GM18498 (cell line): ENCODE results near the gene REEP6.
A peak's percentile ranks its signal among the peaks of the same experiment; 100 is the strongest.

Experiments
- ATAC-seq: cut with Tn5 transposase; IDR thresholded peaks from one replicate; pipeline ENCODE4 v1.9.1; 2021; ENCODE audit warnings: mild to moderate bottlenecking, moderate library complexity; ENCODE audit not compliant: unreplicated experiment

Gene REEP6

DNA sequence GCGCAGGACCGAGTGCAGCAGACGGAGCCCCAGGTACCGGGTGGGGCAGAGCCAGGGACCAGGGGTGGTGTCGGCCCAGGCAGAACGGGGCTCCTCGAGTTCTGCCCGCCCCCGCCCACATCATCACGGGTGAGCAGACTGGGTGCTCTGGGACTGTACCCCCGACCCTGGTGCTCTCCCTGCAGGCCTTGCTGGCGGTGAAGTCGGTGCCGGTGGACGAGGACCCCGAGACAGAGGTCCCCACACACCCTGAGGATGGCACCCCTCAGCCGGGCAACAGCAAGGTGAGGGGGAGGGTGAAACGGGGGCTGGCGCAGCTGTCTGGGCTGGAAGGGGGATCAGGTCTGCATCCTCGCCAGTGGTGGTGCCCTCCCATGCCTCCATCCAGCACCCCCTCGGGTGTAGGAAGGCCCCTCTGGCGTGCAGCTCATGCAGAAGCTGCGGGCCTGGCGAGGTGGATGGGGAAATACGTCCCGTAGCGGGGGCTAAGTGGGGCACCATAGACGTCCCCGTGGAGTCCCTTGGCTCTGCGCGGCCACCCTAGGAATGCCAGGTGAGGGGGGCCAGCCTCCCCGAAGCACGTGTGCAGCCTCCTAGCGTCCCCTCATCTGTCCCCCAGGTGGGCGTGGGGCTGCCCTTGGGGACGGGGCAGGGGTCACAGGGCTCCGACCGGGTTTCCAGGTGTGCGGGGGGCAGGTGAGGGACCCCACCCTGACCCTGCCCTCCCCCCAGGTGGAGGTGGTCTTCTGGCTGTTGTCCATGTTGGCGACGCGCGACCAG is 34.7 kb upstream of the REEP6 start:
- ATAC-seq, result no peak

DNA sequence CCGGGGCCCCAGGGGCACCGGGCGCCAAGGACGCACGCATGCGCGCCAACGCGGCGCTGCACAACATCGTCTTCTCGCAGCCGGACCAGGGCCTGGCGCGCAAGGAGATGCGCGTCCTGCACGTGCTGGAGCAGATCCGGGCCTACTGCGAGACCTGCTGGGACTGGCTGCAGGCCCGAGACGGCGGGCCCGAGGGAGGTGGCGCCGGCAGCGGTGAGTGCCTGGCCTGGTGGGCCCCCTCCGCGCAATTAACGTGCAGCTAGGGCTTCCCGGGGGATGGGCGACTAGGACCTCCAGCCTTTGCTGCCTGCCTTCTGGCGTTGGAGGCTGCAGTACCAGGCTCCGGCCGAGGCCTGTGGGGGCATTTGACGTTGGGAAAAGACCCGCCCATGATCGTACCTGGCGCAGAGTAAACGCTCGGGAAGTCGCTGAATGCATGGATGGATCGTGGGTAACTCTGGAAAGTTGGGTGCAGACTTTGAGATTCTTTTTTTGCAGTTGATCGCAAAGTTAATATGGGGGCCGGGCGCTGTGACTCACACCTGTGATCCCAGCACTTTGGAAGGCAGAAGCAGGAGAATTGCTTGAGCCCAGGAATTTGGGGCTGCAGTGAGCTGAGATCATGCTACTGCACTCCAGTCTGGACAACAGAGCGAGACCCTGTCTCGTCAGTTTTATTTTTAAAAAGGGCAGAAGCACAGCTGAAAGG is 33.8 kb upstream of the REEP6 start:
- ATAC-seq, result no peak

DNA sequence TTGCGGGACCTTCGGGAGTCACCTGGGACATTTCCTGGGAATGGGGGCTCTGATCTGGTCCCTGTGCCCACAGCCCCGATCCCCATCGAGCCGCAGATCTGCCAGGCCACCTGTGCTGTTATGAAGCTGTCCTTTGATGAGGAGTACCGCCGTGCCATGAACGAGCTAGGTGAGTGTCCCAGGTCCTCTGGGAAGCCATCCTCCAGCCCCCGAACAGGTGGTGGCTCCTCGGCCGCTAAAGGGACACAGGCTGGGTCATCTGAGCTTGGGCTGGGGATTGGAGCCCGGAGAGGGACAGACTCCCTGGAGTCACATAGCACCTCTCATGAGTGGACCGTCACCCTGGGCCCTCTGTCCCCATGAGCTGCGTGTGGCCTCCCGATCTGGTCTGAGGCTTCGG is 33.1 kb upstream of the REEP6 start:
- no peak for ATAC-seq

DNA sequence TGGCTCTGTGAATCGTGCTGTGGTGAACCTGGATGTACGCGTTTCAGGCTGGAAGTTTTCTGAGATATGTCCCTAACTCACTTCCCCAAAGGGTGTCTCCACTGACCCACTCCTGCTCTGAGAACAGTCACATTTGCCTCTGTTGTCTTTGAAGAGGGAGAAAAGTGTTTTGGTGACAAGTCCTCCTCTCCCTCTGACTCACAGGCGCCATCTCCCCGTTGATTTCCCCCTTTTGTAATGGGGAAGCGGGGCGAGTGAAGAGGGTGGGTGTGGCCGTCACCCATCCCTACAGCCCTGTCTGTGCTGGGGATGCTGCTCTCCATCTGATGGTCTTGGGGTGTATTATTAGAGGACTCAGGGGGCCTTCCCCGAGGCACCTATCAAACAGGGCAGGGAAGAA is 31.5 kb upstream of the REEP6 start:
- ATAC-seq, result no peak

DNA sequence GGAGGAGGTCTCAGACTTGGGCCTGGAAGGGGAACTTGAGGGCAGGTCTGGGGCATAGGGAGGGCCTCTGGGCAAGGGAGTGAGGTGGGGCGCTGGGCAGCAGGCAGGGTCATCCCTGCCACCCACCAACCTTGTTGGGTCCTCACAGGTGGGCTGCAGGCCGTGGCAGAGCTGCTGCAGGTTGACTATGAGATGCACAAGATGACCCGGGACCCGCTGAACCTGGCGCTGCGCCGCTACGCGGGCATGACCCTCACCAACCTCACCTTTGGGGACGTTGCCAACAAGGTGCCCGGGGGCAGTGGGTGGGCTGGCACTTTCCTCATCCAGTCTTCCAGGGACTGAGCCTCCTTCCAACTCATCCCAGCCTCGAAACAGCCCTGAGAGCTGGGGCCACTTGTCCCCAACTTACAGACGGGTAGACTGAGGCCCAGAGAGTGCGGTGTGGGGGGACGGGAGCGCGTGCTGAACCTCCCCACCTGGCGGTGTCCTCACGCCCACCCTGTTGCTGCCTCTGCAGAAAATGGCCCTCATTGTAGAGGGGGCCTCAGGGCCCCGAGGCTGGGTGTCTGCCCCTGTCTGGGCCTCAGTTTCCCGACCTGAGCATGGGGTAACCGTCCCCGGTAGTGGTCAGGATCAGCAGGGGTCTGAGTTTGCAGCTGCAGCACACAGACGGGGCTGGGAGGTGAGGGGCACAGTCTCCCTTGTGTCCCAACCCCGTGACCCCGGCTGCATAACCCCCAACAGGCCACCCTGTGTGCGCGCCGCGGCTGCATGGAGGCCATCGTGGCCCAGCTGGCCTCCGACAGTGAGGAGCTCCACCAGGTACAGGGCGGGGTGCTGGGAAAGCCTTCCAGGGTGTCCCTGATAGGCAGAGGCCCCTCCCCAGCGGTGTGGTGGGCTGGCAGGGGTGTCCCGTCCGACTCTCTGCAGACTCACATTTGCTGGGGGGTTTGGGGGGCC is 30.7 kb upstream of the REEP6 start:
- no peak for ATAC-seq

DNA sequence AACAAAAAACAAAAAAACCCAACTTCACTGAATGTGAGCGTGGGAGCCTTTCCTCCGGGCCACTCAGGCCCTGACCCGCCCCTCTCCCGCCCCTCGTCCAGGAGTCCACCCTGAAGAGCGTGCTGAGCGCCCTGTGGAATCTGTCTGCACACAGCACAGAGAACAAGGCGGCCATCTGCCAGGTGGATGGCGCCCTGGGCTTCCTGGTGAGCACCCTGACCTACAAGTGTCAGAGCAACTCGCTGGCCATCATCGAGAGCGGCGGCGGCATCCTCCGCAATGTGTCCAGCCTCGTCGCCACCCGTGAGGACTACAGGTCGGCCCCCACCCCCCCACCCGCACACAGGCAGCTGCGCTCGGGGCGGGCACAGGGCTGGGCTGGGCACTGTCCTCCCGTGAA is 29.1 kb upstream of the REEP6 start:
- no peak for ATAC-seq

DNA sequence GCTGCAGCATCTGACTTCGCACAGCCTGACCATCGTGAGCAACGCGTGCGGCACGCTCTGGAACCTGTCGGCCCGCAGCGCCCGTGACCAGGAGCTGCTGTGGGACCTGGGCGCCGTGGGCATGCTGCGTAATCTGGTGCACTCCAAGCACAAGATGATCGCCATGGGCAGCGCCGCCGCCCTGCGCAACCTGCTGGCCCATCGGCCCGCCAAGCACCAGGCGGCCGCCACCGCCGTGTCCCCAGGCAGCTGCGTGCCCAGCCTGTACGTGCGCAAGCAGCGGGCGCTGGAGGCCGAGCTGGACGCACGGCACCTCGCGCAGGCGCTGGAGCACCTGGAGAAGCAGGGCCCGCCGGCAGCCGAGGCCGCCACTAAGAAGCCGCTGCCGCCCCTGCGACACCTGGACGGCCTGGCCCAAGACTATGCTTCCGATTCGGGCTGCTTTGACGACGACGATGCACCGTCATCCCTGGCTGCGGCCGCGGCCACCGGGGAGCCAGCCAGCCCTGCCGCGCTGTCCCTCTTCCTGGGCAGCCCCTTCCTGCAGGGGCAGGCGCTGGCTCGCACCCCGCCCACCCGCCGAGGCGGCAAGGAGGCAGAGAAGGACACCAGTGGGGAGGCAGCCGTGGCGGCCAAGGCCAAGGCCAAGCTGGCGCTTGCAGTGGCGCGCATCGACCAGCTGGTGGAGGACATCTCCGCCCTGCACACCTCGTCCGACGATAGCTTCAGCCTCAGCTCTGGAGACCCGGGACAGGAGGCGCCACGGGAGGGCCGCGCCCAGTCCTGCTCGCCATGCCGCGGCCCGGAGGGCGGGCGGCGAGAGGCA is 25.6 kb upstream of the REEP6 start:
- no peak for ATAC-seq

DNA sequence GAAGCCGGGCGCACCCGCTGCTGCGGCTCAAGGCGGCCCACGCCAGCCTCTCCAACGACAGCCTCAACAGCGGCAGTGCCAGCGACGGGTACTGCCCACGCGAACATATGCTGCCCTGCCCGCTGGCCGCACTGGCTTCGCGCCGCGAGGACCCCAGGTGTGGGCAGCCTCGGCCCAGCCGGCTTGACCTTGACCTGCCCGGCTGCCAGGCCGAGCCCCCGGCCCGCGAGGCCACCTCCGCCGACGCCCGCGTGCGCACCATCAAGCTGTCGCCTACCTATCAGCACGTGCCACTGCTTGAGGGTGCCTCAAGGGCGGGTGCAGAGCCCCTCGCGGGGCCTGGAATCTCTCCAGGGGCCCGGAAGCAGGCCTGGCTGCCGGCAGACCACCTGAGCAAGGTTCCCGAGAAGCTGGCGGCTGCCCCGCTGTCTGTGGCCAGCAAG is 24.9 kb upstream of the REEP6 start:
- no peak for ATAC-seq

DNA sequence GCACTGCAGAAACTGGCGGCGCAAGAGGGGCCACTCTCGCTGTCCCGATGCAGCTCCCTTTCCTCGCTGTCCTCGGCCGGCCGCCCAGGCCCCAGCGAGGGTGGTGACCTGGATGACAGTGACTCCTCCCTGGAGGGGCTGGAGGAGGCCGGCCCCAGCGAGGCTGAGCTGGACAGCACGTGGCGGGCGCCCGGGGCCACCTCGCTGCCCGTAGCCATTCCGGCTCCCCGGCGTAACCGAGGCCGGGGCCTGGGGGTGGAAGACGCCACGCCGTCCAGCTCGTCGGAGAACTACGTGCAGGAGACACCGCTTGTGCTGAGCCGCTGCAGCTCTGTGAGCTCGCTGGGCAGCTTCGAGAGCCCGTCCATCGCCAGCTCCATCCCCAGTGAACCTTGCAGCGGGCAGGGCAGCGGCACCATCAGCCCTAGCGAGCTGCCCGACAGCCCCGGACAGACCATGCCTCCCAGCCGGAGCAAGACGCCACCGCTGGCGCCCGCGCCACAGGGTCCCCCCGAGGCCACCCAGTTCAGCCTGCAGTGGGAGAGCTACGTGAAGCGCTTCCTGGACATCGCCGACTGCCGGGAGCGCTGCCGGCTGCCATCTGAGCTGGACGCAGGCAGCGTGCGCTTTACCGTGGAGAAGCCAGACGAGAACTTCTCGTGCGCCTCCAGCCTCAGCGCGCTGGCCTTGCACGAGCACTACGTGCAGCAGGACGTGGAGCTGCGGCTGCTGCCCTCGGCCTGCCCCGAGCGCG is 24.3 kb upstream of the REEP6 start:
- no peak for ATAC-seq

DNA sequence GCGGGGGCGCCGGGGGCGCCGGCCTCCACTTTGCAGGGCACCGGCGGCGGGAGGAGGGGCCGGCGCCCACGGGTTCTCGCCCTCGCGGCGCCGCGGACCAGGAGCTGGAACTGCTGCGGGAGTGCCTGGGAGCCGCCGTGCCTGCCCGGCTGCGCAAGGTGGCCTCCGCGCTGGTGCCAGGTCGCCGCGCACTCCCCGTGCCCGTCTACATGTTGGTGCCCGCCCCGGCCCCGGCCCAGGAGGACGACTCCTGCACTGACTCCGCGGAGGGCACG is 23.8 kb upstream of the REEP6 start:
- no peak for ATAC-seq

DNA sequence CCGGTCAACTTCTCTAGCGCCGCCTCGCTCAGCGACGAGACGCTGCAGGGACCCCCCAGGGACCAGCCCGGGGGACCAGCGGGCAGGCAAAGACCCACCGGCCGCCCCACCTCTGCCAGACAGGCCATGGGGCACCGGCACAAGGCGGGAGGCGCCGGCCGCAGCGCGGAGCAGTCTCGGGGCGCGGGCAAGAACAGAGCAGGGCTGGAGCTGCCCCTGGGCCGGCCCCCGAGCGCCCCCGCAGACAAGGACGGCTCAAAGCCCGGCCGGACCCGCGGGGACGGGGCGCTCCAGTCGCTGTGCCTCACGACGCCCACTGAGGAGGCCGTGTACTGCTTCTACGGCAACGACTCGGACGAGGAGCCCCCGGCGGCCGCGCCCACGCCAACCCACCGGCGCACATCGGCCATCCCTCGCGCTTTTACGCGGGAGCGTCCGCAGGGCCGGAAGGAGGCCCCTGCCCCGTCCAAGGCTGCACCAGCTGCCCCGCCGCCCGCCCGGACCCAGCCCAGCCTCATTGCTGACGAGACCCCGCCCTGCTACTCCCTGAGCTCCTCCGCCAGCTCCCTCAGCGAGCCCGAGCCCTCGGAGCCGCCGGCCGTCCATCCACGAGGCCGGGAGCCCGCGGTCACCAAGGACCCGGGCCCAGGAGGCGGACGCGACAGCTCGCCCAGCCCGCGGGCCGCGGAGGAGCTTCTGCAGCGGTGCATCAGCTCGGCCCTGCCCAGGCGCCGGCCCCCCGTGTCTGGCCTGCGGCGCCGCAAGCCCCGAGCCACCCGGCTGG is 23.3 kb upstream of the REEP6 start:
- no peak for ATAC-seq

DNA sequence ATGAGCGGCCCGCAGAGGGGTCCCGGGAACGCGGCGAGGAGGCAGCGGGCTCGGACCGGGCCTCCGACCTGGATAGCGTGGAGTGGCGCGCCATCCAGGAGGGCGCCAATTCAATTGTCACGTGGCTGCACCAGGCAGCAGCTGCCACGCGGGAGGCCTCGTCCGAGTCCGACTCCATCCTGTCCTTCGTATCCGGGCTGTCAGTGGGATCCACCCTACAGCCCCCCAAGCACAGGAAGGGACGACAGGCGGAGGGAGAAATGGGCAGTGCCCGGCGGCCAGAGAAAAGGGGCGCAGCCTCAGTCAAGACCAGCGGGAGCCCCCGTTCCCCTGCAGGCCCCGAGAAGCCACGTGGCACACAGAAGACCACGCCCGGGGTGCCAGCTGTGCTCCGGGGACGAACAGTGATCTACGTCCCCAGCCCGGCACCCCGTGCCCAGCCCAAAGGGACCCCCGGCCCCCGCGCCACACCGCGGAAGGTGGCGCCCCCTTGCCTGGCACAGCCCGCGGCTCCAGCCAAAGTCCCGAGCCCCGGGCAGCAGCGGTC is 22.6 kb upstream of the REEP6 start:
- no peak for ATAC-seq

DNA sequence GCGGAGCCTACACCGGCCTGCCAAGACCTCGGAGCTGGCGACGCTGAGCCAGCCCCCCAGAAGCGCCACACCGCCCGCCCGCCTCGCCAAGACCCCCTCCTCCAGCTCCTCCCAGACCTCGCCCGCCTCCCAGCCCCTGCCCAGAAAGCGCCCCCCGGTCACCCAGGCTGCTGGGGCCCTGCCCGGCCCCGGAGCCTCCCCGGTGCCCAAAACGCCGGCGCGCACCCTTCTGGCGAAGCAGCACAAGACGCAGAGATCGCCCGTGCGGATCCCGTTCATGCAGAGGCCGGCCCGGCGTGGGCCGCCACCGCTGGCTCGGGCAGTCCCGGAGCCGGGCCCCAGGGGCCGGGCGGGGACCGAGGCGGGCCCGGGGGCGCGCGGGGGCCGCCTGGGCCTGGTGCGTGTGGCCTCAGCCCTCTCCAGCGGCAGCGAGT is 22.1 kb upstream of the REEP6 start:
- ATAC-seq, result no peak

DNA sequence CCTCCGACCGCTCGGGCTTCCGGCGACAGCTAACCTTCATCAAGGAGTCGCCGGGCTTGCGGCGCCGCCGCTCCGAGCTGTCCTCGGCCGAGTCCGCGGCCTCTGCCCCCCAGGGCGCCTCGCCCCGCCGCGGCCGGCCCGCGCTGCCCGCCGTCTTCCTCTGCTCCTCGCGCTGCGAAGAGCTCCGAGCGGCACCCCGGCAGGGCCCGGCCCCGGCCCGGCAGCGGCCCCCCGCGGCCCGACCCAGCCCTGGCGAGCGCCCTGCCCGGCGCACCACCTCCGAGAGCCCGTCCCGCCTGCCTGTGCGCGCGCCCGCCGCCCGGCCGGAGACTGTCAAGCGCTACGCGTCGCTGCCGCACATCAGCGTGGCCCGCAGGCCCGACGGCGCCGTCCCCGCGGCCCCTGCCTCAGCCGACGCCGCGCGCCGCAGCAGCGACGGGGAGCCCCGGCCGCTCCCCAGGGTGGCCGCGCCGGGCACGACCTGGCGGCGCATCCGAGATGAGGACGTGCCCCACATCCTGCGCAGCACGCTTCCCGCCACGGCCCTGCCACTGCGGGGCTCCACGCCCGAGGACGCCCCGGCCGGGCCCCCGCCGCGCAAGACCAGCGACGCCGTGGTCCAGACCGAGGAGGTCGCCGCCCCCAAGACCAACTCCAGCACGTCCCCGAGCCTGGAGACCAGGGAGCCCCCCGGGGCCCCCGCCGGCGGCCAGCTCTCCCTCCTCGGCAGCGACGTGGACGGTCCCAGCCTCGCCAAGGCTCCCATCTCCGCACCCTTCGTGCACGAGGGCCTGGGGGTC is 21.5 kb upstream of the REEP6 start:
- ATAC-seq, result no peak

DNA sequence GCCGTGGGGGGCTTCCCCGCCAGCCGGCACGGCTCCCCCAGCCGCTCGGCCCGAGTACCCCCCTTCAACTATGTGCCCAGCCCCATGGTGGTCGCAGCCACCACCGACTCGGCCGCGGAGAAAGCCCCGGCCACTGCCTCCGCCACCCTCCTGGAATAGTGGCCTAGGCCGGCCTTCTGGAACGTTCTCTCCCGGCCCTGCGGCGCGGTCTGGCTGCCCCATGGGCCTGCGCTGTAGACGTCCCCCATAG is 21.0 kb upstream of the REEP6 start:
- ATAC-seq, result no peak

DNA sequence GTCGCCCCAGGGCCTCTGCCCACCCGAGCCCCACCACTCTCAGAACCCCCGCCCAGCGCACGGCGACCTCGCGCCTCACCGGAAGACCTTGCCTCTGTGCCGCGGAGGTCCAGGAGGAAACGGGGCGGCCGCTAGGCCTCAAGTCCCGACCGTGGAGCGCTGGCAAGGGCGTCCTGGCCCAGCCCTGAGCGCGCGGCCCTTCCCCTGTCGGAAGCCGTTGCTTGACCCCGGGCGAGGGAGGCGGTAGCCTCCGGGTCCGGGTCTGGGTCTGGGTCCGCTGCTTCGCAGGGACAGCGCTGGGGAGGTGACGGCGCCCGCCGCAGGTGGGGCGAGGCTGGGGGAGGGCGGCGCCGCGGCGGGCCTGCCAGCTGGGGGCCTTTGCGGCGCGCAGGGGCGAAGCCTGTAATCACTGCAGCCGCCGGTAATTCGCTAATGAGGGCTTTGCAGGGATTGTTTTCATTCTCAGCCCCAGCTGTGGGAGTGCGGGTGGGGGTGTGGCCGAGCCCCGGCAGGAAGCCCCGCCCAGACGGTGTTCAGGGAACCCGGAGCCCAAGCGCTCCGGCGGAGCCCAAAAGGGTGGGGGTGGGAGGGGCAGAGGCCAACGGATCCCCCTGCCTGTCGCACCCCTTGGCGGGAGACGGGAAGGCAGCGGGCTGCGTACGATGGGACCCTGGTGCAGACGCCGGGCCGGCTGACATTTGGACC is 20.5 kb upstream of the REEP6 start:
- peak; percentile 42 for ATAC-seq

DNA sequence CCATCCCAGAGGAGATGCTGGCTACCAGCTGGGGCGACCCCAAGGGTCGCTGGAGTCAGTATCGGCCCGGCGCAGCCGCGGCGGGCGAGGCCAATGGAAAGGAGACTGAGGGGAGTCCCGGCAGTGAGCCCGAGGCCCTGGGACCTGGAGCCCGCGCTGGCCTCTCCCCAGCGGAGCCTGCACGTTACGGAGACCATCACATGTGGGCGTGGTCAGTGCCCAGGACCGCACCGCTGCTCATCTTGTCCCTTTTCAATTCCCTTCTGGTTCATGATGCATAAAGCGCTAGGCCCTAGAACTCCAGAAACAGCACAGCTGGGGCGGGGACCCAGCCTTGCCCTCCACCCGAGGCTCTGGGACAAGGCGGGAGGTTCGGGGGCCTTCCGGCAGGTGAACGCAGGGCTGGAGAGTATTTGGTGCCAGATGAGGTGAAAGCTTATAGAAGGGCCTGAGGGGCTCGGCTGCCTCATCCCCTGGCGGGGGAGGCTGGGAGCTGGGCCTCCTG is 19.9 kb upstream of the REEP6 start:
- no peak for ATAC-seq
